Measurements from ENCODE around the gene SRSF9.

The SRSF9 gene

GRCh38 chr12:120475643-120476042 is 6.1 kb upstream of the SRSF9 start:
- Histone ChIP-seq H3K9ac (ENCODE audit: low read depth, low read length) (no peak overlapping the region), H3K27me3 (ENCODE audit: control insufficient read depth, insufficient read depth, low read length) (no peaks in the 10 kb centered on the region), H3K9me3 (ENCODE audit: control insufficient read depth, insufficient read depth, low read length) (no peaks in the 10 kb centered on the region), H3K4me3 (ENCODE audit: low read depth, low read length) (no peak overlapping the region), H3K4me1 (ENCODE audit: control insufficient read depth, insufficient read depth, low read length) (peaks cover 4% of the 10 kb centered on the region), H3K36me3 (ENCODE audit: control insufficient read depth, insufficient read depth, low read length) (no peaks in the 10 kb centered on the region)

GRCh38 chr12:120474616-120474960 is 5.0 kb upstream of the SRSF9 start:
- Histone ChIP-seq H3K9me3 (ENCODE audit: control insufficient read depth, insufficient read depth, low read length) (no peaks in the 10 kb centered on the region), H3K36me3 (ENCODE audit: control insufficient read depth, insufficient read depth, low read length) (no peaks in the 10 kb centered on the region), H3K27me3 (ENCODE audit: control insufficient read depth, insufficient read depth, low read length) (no peaks in the 10 kb centered on the region), H3K9ac (ENCODE audit: low read depth, low read length) (no peak overlapping the region), H3K4me3 (ENCODE audit: low read depth, low read length) (no peak overlapping the region), H3K4me1 (ENCODE audit: control insufficient read depth, insufficient read depth, low read length) (peaks cover under 1% of the 10 kb centered on the region)

- H3K36me3 ChIP-seq (ENCODE audit: control insufficient read depth, insufficient read depth, low read length) = no peaks in the 10 kb centered on the region
- no peaks in the 10 kb centered on the region for H3K9me3 ChIP-seq (ENCODE audit: control insufficient read depth, insufficient read depth, low read length)
- no peaks in the 10 kb centered on the region for H3K27me3 ChIP-seq (ENCODE audit: control insufficient read depth, insufficient read depth, low read length)
- no peak overlapping the region for H3K9ac ChIP-seq (ENCODE audit: low read depth, low read length)
- H3K4me1 ChIP-seq (ENCODE audit: control insufficient read depth, insufficient read depth, low read length) = no peaks in the 10 kb centered on the region
- no peak overlapping the region for H3K4me3 ChIP-seq (ENCODE audit: low read depth, low read length)
Measured at GRCh38 chr12:120473807-120474615, 4.5 kb upstream of the SRSF9 start.

- Histone ChIP-seq H3K9ac (ENCODE audit: low read depth, low read length) (no peak overlapping the region), H3K27me3 (ENCODE audit: control insufficient read depth, insufficient read depth, low read length) (no peaks in the 10 kb centered on the region), H3K36me3 (ENCODE audit: control insufficient read depth, insufficient read depth, low read length) (no peaks in the 10 kb centered on the region), H3K4me3 (ENCODE audit: low read depth, low read length) (no peak overlapping the region), H3K4me1 (ENCODE audit: control insufficient read depth, insufficient read depth, low read length) (no peaks in the 10 kb centered on the region), H3K9me3 (ENCODE audit: control insufficient read depth, insufficient read depth, low read length) (no peaks in the 10 kb centered on the region)
Measured at GRCh38 chr12:120472521-120472920, 3.0 kb upstream of the SRSF9 start.

GRCh38 chr12:120470150-120470784 is 719 bp upstream of the SRSF9 start:
- peak overlapping the region; percentile 83 for H3K4me3 ChIP-seq (ENCODE audit: low read depth, low read length)

GRCh38 chr12:120468821-120469449 is 613 bp downstream of the SRSF9 start:
- Histone ChIP-seq H3K4me1 (ENCODE audit: control insufficient read depth, insufficient read depth, low read length) (peaks cover 3% of the 10 kb centered on the region), H3K4me3 (ENCODE audit: low read depth, low read length) (peak overlapping the region; percentile 82), H3K9ac (ENCODE audit: low read depth, low read length) (peak overlapping the region; percentile 87), H3K36me3 (ENCODE audit: control insufficient read depth, insufficient read depth, low read length) (peaks cover 14% of the 10 kb centered on the region), H3K27me3 (ENCODE audit: control insufficient read depth, insufficient read depth, low read length) (no peaks in the 10 kb centered on the region), H3K9me3 (ENCODE audit: control insufficient read depth, insufficient read depth, low read length) (no peaks in the 10 kb centered on the region)

More at GRCh38 chr12:120470150-120470784, 719 bp upstream of the SRSF9 start:
- Histone ChIP-seq H3K9ac (ENCODE audit: low read depth, low read length) (peak overlapping the region; percentile 83), H3K36me3 (ENCODE audit: control insufficient read depth, insufficient read depth, low read length) (peaks cover 3% of the 10 kb centered on the region), H3K27me3 (ENCODE audit: control insufficient read depth, insufficient read depth, low read length) (no peaks in the 10 kb centered on the region), H3K9me3 (ENCODE audit: control insufficient read depth, insufficient read depth, low read length) (no peaks in the 10 kb centered on the region), H3K4me1 (ENCODE audit: control insufficient read depth, insufficient read depth, low read length) (peaks cover 3% of the 10 kb centered on the region)

- H3K4me1 ChIP-seq (ENCODE audit: control insufficient read depth, insufficient read depth, low read length) = peaks cover 3% of the 10 kb centered on the region
Measured at GRCh38 chr12:120468325-120468820, 1.2 kb downstream of the SRSF9 start.

GRCh38 chr12:120467439-120467838 is 2.1 kb downstream of the SRSF9 start:
- Histone ChIP-seq H3K36me3 (ENCODE audit: control insufficient read depth, insufficient read depth, low read length) (peaks cover 27% of the 10 kb centered on the region), H3K27me3 (ENCODE audit: control insufficient read depth, insufficient read depth, low read length) (no peaks in the 10 kb centered on the region), H3K4me1 (ENCODE audit: control insufficient read depth, insufficient read depth, low read length) (peaks cover 3% of the 10 kb centered on the region), H3K9me3 (ENCODE audit: control insufficient read depth, insufficient read depth, low read length) (no peaks in the 10 kb centered on the region), H3K9ac (ENCODE audit: low read depth, low read length) (no peak overlapping the region), H3K4me3 (ENCODE audit: low read depth, low read length) (no peak overlapping the region)

More at GRCh38 chr12:120468325-120468820, 1.2 kb downstream of the SRSF9 start:
- Histone ChIP-seq H3K9ac (ENCODE audit: low read depth, low read length) (peak overlapping the region; percentile 87), H3K4me3 (ENCODE audit: low read depth, low read length) (peak overlapping the region; percentile 82), H3K9me3 (ENCODE audit: control insufficient read depth, insufficient read depth, low read length) (no peaks in the 10 kb centered on the region), H3K36me3 (ENCODE audit: control insufficient read depth, insufficient read depth, low read length) (peaks cover 20% of the 10 kb centered on the region), H3K27me3 (ENCODE audit: control insufficient read depth, insufficient read depth, low read length) (no peaks in the 10 kb centered on the region)

GRCh38 chr12:120466560-120467315 is 2.8 kb downstream of the SRSF9 start:
- H3K4me3 ChIP-seq (ENCODE audit: low read depth, low read length) = no peak overlapping the region
- no peak overlapping the region for H3K9ac ChIP-seq (ENCODE audit: low read depth, low read length)
- H3K36me3 ChIP-seq (ENCODE audit: control insufficient read depth, insufficient read depth, low read length) = peaks cover 28% of the 10 kb centered on the region

GRCh38 chr12:120465756-120466155 is 3.8 kb downstream of the SRSF9 start:
- H3K36me3 ChIP-seq (ENCODE audit: control insufficient read depth, insufficient read depth, low read length) = peaks cover 28% of the 10 kb centered on the region
- H3K4me3 ChIP-seq (ENCODE audit: low read depth, low read length) = no peak overlapping the region
- peaks cover 3% of the 10 kb centered on the region for H3K4me1 ChIP-seq (ENCODE audit: control insufficient read depth, insufficient read depth, low read length)
- H3K9ac ChIP-seq (ENCODE audit: low read depth, low read length) = no peak overlapping the region
- H3K27me3 ChIP-seq (ENCODE audit: control insufficient read depth, insufficient read depth, low read length) = no peaks in the 10 kb centered on the region
- H3K9me3 ChIP-seq (ENCODE audit: control insufficient read depth, insufficient read depth, low read length) = no peaks in the 10 kb centered on the region

More at GRCh38 chr12:120466560-120467315, 2.8 kb downstream of the SRSF9 start:
- peaks cover 3% of the 10 kb centered on the region for H3K4me1 ChIP-seq (ENCODE audit: control insufficient read depth, insufficient read depth, low read length)
- no peaks in the 10 kb centered on the region for H3K9me3 ChIP-seq (ENCODE audit: control insufficient read depth, insufficient read depth, low read length)
- H3K27me3 ChIP-seq (ENCODE audit: control insufficient read depth, insufficient read depth, low read length) = no peaks in the 10 kb centered on the region

GRCh38 chr12:120463712-120464111 is 5.8 kb downstream of the SRSF9 start:
- Histone ChIP-seq H3K9me3 (ENCODE audit: control insufficient read depth, insufficient read depth, low read length) (no peaks in the 10 kb centered on the region), H3K4me1 (ENCODE audit: control insufficient read depth, insufficient read depth, low read length) (peaks cover 3% of the 10 kb centered on the region), H3K4me3 (ENCODE audit: low read depth, low read length) (no peak overlapping the region), H3K27me3 (ENCODE audit: control insufficient read depth, insufficient read depth, low read length) (no peaks in the 10 kb centered on the region), H3K9ac (ENCODE audit: low read depth, low read length) (no peak overlapping the region), H3K36me3 (ENCODE audit: control insufficient read depth, insufficient read depth, low read length) (peaks cover 40% of the 10 kb centered on the region)
